Umbilical cord (tissue), 2 donors: ENCODE measurements around the gene SND1. TPM values are rescaled to one million over a fixed set of nuclear protein-coding genes. Genes with fewer than 3 reads are reported as not detected.
"Not testable (repeated sequence)": the region's sequence is repeated elsewhere in the genome, so short reads cannot be mapped to it uniquely, and the experiment has no call there.

Source experiments
- DNase-seq: peaks from one replicate; pipeline ENCODE4 v3.0.0-alpha.2; 2015; ENCODE audit warnings: low spot score
- total RNA-seq: library from RNA; depleted of rRNA; stranded (reverse); fragments of >200 nt; gene quantifications from one replicate; pipeline ENCODE4 v1.2.3, GENCODE V29; 2014; ENCODE audit warnings: low replicate concordance; ENCODE audit not compliant: insufficient read depth

The SND1 gene
- total RNA-seq, 1 donor from 2014 or later, result 101 TPM

DNA sequence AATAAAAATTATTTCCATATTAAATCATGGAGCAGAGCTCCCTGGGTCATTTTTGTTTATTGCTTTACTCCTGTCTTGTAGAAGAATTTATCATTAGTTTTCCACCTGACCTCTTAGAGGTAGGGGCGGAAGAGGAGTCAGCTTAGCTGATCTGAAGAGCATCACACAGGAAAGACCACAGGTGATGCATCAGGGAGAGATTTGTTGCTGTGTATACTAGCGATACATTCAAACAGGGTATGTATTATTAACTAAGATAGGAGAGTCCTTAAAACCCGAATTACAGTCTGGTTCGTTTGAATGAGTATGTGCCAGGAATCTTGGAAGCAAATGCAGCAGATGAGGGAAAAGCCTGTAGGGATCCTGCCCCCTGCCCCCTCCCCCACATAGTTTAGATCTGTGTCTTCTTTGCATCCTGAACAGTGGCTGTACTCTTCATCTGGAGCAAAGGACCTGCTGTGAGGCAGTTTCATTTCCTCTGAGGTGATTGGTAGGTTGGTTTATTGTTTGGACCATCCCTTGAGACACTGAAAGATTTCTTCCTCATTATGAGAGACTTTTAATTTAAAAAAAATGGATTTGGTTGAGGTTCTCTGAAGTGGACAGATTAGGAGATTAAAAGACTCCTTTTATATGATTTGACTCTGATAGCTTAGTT lies 177.0 kb downstream of the SND1 start:
- no peak for DNase-seq

DNA sequence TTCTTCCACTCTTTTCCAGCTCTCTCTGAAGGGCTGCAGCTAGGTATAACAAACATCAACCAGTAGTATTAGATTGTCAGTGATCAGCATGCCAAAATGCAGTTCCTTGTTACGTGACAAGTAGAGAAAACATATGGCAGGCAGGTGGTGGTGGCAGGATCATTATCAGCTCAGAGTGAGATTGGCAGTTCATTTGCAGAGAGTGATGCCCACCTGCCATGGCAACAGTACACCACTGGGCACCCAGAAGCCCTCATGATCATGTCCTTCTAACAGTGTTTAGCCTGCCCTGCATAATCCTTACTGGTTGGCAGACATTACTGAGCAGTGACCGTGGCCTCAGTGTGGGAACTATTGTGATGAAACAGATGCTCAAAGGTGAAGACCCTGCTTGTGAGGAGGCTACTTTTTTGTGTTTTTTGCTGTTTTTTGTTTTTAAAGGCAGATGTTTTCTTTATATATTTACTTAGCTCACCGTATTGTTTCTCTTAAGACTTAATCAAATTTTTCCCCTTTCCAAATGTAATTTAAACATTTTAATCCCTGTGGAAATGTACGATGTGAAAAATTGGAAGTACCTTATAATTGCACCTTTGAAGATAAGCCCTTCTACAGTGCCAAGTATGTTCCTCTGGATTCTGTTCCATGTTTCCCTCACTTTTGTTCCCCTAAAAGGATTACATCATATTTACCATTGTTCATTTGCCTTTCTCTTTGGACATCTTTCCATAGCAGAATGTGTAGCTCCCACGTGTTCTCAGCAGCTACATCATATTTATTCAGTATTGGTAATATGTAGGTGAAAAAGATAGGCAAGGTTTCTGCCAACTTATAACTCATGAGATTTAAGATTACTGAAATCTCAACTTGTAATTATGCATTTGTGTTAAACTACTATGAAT lies 179.6 kb downstream of the SND1 start:
- no peak for DNase-seq

DNA sequence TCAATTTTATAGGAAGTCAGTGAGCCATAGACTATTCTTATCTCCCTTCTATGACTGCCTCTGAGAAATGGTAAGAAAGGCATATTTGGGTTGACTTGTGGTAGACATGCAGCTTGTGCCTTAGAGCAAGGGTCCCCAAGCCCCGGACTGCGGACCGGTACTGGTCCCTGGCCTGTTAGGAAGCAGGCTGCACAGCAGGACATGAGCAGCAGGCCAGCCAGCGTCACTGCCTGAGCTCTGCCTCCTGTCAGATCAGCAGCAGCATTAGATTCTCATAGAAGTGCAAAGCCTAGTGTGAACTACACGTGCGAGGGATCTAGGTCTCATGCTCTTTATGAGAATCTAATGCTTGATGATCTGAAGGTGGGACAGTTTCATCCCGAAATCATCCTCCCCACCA lies 180.6 kb downstream of the SND1 start:
- DNase-seq, result no peak

DNA sequence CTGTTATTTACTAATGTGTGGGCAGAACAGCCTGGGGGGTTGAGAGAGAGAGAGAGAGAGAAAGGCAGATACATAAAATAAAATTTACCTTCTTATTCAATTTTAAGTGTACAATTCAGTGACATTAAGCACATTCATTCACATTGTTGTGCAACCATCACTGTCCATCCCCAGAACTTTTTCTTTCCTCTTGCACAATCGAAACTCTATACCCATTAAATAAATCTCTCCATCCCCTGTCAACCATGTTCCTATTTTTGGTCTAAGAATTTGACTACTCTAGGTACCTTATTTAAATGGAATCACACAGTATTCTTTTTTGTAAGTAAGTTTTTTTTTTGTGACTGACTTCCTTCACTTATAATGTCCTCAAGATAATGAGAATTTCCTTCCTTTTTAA lies 181.6 kb downstream of the SND1 start:
- no peak for DNase-seq

DNA sequence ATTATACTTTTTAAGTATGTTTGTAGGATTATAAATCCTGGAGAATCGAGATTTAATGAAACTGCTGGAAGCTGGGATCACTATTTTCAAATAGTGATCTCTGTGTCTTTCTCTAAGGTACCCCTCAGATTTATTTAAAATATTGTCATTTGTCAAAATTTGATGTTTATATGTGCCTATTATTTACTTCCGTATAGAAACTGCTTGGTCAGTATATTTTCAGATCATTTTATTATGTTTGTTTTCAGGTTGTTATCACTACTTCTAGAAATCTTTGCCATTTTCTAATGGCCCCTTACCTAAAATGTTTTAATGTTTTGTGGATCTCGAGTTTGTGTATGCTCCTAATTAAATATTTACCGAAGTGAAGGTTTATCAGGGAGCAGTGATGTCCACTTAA lies 183.7 kb downstream of the SND1 start:
- no peak for DNase-seq

DNA sequence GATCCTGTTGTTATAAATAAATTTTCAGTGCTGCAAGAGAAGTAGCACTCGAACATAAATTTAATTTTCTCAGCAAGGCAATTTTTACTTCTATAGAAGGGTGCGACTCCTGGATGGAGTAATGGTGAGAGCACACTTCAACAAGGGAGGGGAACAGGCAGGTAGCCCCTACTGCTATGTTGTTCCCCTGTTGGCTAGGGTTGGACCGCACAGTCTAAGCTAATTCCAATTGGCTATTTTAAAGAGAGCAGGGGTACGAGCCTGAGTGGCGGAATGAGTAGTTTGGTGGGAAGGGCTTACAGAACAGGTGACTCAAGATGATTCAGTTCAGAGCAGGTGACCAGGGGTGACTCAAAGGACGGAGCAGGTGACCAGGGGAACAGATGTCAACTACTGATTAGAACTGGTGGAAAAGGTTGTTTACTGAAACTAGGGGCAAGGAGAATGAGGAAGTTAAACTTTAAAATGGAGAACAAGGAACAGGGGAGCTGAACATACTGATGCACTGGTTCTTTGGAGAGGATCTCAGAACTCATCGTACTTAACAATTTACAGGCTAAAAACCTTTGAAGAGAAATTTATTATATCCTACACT lies 185.9 kb downstream of the SND1 start:
- DNase-seq, result not testable (repeated sequence)

DNA sequence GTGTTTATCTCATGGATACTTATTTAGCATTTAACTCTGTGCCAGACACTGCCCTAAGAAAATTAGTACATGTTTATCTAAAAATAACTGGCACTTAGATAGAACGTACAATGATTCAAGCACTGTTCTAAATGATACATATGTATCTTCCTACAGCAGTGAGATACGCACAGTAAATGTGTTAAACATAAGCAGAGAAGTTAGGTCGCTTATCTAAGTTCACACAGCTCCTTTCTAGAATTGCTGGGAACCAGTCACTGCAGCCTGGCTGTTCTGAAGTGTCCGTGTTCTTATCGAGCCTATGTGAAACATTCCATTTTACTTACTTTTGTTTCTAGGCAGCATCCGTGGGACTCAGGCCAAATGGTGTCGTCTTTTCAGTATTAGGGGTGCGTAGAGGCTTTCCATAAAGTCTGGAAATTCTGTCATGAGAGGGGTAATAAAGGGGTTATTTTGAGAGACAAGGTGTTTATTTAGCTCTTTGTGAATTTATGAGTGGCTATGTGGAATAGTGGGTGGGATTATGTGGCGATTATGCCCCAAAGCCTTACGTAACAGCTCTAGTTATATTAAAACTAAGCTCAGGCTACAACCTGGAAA lies 186.9 kb downstream of the SND1 start:
- DNase-seq, result peak; percentile 84

DNA sequence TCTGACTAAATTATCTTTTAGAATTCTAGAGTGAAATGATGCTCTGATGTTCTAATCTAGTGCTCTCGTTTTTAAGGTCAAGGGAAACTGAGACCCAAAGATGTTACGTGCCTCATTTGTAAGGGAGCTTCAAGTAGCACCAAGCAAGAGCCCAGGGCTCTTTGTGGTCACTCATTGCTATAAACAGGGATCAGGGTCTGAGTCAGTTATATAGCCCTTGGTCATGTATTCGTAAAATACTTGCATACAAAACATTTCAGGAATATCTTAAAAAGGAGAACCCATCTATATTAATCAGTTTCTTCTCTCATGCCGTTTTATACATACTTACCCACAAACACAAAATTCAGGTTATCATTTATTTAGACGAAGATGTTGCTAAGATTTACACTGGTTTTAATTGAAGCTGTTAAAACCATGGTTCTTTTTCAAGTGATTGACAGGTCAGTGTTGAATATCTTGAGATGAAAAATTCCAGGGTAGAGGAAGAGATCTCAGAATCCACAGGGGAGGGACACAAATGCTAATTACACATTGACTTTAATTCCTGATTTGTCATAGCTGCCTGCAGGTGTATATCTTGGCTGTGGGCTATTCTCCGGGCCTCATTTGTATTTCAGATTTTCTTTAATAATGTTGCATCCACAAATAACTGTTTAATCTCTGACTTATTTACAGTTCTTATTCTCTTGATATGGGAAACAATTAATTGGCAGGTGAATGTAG lies 188.4 kb downstream of the SND1 start:
- no peak for DNase-seq

DNA sequence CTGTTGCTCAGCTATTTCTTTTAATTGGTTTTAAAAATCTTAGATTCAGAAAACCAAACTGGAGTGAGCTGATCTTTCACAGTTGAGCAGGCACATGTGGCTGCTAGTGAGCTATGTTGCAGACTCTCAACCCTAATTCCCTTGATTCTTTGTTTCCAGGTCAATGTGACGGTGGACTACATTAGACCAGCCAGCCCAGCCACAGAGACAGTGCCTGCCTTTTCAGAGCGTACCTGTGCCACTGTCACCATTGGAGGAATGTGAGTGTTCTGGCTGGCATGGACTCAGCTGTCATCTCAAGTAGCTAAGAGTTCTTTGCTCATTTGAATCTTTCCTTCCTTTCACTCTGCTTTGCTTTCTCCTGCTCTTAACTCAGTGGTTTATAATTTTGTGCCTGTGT lies 192.2 kb downstream of the SND1 start:
- no peak for DNase-seq

DNA sequence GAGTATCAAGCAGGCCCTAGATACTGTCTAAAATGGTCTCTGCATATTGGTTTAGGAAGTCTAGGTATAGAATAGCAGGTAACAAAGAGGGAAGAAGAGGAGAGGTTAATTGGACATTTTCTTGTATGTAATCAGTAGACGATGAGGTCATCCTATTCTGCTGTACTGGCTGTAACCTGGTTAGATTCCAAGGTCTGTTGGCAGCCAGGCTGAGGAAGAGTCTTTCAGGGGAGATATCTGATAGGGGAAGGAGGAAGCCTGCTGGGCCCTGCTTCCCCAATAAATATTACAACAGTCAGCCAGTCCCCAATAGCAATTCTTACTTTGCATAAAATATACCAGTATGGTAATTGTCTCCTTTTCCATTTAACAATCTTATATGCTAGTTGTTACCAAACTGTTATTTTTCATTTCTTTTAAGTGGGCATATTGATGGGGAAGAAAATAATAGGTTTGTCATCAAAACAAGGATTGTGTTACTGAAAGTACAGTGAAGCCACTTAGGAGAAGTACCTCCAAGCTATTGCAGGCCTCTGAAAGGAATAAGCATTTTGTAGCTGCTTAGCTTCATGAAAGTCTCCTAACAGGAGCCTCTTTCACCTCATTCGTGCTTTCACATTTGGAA lies 192.8 kb downstream of the SND1 start:
- peak; percentile 73 for DNase-seq

DNA sequence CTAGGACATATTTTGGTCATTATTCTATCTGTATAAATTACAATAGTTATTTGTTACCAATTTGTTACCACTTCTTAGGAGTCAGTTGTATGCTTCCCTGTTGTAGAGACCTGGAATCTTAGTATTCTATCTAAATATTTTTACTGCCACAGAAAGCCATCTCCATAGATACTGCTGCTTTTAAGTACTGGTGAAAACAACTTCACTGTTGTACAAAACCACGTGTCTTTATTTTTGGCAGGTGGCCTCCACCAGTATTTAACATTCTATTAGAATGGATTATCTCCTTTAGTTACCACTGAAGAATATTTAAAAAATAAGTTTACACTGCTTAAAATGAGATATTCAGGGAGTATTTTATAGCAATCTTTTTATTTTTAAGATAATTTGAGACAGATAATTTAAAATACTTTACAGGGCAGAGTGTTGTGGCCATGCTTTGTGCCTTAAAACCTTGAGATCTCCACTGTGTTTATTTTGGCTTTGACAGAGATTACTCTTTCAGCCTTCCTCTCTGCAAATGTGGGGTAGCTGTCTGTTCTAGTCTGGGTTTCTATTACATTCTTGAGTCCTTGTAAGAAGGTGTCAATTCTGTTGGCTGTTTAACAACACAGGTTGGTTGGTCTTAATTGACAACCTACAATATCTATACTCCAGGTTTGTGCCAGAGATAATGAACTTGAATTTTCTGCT lies 193.7 kb downstream of the SND1 start:
- no peak for DNase-seq

DNA sequence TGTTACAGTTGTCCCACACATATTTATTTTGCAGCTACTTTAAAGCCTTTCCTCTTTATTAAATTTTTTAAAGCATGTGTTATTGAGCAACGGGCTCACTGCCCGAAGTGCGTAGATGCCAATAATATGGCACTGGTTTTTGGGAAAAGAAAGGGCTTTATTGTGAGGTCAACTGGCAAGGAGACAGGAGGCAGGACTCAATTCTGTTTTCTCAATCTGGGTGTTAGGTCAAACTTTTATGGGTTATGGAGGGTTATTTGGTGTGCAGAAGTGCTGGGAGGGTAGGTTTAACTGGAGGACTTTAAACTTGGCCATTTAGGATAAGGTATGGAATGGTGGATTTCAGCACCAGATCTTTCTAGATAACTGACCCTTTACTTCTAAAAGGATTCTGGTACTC lies 195.6 kb downstream of the SND1 start:
- no peak for DNase-seq

DNA sequence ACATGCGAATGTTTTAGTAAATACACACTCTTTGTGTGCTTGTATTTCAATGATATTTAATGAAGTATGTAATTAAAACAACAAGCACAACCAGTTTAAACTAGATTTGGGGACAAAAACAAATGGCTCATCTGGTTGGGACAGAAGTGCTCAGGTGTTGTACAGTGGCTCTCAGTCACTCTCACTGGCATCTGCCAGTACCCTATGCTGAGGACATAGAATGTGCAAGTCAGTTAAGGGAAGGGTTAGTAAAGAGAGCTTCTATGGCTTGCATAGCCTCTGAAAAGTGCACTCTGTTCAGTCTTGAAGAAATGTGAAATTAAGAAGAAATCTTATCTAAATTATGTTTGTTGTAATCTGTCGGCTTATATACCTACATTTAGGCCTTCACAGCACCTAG lies 196.2 kb downstream of the SND1 start:
- no peak for DNase-seq

DNA sequence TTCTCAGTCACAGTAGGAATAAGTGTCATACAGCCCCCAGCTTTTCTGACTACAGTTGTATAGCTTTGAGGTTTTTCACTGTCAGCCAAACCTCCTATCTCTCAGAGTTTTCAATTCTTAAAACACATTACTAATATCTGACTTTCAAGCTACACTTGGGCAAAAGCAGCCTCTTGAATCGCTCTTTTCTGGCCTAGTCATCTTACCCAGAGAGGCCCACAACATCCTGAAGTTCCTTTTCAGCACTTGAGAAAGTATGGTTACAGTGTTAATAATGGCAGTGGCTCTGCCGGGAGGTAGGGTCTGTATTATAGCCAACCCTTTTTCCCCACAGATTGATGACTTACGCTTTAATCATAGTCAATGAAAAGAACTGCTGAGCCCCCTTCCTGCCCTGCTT lies 198.2 kb downstream of the SND1 start:
- DNase-seq, result peak; percentile 37

DNA sequence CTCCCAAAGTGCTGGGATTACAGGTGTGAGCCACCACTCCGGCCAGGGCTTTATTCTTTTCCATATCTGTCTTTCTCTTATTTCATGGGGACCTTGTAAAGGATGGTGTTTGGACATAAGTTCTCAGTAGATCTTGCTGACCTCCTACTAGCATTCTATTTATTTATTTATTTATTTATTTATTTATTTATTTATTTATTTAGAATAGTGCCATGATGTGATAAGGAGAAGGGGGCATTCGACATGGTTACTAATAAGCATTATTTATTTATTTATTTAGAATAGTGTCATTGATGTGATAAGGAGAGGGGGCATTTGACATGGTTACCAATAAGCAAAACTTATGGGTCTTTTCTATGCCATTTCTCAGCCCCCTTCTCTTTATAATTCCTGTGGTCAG lies 202.4 kb downstream of the SND1 start:
- DNase-seq, result no peak

DNA sequence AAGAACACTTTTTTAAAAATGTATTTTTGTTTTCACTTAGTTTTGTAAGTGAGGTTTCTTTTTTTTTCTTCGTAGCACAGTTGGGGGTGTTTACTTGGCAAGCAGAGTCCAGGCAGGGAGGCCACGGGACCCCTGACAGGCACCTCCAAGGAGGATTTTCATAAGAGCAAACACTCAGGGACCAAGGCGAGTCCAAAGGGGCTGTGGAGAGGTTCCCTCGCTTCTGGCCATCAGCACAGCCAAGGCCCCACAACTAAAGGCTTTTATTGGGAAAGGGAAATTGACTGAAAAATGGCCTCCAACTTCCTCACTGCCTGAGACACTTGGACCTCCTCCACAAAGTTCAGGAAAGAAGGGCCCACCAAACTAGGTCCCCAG lies 205.5 kb downstream of the SND1 start:
- DNase-seq, result no peak

DNA sequence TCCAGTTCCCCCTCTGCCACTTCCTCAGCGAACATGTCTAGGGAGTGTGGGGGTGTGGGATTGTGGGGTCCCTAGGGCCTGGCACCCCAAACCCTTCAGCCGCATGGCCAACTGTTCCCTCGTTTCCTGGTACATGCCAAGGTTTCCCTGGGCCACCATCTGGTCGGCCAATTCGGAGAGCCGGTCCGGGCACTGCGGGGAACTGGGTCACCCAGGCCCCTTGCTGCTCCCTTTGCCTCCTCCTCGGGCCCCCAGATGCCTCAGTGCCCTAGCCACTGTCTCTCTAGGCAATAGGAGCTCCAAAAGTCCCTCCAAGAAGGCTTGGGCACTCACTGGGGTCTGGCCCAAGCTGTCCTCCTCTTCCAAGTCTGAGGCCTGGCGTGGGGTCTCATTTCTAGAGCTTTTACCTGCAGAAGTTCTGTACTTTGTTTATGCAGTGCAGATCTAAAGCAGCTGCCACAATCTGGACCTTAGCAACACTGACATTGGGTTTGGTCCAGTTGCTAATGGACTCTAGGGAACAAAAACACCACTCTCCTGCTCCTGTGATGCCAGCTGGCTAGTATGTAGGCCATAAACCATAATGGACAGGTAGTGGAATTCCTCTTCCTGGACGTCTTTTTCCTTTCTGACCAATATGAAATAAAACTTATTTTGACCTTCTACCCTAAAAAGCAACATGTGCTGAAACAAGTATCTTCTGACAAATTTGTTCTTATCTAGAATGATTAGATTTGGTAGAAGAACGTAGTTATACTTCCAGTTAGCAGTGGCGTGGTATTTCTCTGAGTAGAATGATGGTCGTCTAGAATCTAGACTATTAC lies 206.3 kb downstream of the SND1 start:
- DNase-seq, result no peak

DNA sequence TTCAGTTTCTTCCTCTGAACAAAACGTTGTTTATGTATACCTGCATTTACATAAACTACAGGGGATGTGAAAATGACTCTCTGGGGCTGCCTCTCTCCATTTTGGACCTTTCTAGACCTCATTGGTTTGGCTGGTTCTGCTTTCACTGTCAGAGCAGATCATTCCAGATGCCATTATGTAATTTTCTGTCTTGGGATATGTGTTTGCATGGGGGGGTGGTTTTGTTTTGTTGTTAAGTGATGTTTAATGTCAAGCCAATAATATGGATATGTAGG lies 206.9 kb downstream of the SND1 start:
- DNase-seq, result no peak

DNA sequence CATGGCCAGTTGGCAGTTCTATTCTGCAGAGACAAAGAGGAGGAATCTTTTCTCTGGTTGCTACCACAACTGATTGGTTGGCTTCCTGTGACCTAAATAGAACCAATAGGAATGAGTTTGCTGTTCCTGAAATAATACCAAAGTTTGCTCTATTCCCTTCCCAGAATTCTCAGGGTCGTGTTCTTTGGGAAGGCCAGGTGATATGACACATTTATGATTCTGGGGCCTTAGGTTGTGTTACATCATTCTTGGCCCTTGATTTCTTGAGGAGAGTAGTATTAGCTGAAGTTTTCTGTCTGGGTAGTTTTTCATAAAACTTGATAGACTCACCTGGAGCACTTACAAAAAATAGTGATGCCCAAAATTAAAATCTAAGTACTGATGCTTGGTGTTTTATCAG lies 207.3 kb downstream of the SND1 start:
- no peak for DNase-seq

DNA sequence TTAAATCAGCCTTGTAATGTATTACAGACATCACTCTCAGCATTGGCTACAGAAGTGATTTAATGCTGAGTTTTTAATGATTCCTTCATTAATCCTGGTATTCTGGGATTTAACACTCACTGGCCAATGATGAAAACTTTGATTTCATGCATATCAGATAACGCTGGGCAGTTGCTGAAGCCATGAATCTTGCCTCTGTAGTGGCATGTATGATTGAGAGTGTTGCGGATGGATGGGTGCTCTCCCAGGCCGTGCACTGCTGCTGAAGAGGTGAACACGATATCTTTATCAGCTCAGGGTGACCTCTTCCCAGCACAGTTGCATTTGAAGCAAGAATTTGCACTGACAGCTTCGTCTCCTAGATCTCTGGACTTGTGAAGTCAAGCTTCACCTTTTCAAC lies 210.5 kb downstream of the SND1 start:
- DNase-seq, result no peak
